Measurements from ENCODE around the gene NUAK1. TPM values are rescaled to one million over a fixed set of nuclear protein-coding genes. Genes with fewer than 3 reads are reported as not detected.
A peak's percentile ranks its signal among the peaks of the same experiment; 100 is the strongest.

Gene NUAK1
- total and polyA plus RNA-seq, 2 experiments from 2014 or later = 5.4 to 16.9 TPM

GRCh38 chr12:106106061-106106566 is 32.6 kb downstream of the NUAK1 start:
- Histone ChIP-seq H3F3A (replicated peaks; ENCODE audit: low read depth) (no peaks in the 10 kb centered on the region; the same call in 1 of the 2 replicates), H3K79me2 (replicated peaks; ENCODE audit: insufficient read depth) (peaks cover 83% of the 10 kb centered on the region), H3K4me3 (no peak overlapping the region), H3K4me1 (ENCODE audit: insufficient read depth) (peaks cover 47% of the 10 kb centered on the region), H2AFZ (no peak overlapping the region), H3K4me2 (peak overlapping the region; percentile 34; the same call in 1 of the 2 replicates), H4K20me1 (replicated peaks; ENCODE audit: insufficient read depth) (0 out of 2 replicates have a peak, but pooled peaks cover 4% of the 10 kb centered on the region), H3K9me2 (ENCODE audit: insufficient read depth) (no peaks in the 10 kb centered on the region), H3K27me3 (ENCODE audit: insufficient read depth) (no peaks in the 10 kb centered on the region), H3K27ac (ENCODE audit: low read depth) (no peak overlapping the region), H3K36me3 (ENCODE audit: insufficient read depth) (no peaks in the 10 kb centered on the region)
- peaks cover 27% of the 10 kb centered on the region; the same call in 2 of the 3 replicates for H3K36me3 Mint-ChIP-seq (ENCODE audit: low read depth)
- no peak overlapping the region for H3K4me3 Mint-ChIP-seq
- H3K4me1 Mint-ChIP-seq = peaks cover 56% of the 10 kb centered on the region
- ATAC-seq = no peak
- DNase-seq (ENCODE audit: low spot score) = no peak
- H3K27me3 Mint-ChIP-seq (ENCODE audit: insufficient read depth, low read depth, poor library complexity) = peaks cover 6% of the 10 kb centered on the region
- H3K27ac Mint-ChIP-seq = no peak overlapping the region
- H3K9me3 Mint-ChIP-seq = no peaks in the 10 kb centered on the region; the same call in 2 of the 3 replicates
- TF ChIP-seq ZNF462 (CRISPR knock-in tag; IDR thresholded peaks at IDR 0.05) (no peak), NANOG (IDR thresholded peaks at IDR 0.05; ENCODE audit: borderline replicate concordance) (no peak), EZH2 (IDR thresholded peaks at IDR 0.05; ENCODE audit: low read depth, unreplicated experiment) (no peak), ZNF114 (CRISPR knock-in tag; IDR thresholded peaks at IDR 0.05) (no peak), CREB1 (CRISPR knock-in tag; IDR thresholded peaks at IDR 0.05; ENCODE audit: low read depth) (no peak), JUNB (IDR thresholded peaks at IDR 0.05; ENCODE audit: unreplicated experiment) (no peak), STAT1 (IDR thresholded peaks at IDR 0.05; ENCODE audit: unreplicated experiment) (no peak), ZNF331 (CRISPR knock-in tag; IDR thresholded peaks at IDR 0.05; ENCODE audit: low read depth) (no peak), EZH2phosphoT487 (IDR thresholded peaks at IDR 0.05; ENCODE audit: unreplicated experiment) (no peak), POLR2AphosphoS5 (IDR thresholded peaks at IDR 0.05; ENCODE audit: low read depth) (no peak)
- TF ChIP-seq, protein P1, sequence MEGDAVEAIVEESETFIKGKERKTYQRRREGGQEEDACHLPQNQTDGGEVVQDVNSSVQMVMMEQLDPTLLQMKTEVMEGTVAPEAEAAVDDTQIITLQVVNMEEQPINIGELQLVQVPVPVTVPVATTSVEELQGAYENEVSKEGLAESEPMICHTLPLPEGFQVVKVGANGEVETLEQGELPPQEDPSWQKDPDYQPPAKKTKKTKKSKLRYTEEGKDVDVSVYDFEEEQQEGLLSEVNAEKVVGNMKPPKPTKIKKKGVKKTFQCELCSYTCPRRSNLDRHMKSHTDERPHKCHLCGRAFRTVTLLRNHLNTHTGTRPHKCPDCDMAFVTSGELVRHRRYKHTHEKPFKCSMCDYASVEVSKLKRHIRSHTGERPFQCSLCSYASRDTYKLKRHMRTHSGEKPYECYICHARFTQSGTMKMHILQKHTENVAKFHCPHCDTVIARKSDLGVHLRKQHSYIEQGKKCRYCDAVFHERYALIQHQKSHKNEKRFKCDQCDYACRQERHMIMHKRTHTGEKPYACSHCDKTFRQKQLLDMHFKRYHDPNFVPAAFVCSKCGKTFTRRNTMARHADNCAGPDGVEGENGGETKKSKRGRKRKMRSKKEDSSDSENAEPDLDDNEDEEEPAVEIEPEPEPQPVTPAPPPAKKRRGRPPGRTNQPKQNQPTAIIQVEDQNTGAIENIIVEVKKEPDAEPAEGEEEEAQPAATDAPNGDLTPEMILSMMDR (conservative IDR thresholded peaks at IDR 0.05; ENCODE audit: low read depth in 2 of 2) = no peak
- TF ChIP-seq, protein P2, sequence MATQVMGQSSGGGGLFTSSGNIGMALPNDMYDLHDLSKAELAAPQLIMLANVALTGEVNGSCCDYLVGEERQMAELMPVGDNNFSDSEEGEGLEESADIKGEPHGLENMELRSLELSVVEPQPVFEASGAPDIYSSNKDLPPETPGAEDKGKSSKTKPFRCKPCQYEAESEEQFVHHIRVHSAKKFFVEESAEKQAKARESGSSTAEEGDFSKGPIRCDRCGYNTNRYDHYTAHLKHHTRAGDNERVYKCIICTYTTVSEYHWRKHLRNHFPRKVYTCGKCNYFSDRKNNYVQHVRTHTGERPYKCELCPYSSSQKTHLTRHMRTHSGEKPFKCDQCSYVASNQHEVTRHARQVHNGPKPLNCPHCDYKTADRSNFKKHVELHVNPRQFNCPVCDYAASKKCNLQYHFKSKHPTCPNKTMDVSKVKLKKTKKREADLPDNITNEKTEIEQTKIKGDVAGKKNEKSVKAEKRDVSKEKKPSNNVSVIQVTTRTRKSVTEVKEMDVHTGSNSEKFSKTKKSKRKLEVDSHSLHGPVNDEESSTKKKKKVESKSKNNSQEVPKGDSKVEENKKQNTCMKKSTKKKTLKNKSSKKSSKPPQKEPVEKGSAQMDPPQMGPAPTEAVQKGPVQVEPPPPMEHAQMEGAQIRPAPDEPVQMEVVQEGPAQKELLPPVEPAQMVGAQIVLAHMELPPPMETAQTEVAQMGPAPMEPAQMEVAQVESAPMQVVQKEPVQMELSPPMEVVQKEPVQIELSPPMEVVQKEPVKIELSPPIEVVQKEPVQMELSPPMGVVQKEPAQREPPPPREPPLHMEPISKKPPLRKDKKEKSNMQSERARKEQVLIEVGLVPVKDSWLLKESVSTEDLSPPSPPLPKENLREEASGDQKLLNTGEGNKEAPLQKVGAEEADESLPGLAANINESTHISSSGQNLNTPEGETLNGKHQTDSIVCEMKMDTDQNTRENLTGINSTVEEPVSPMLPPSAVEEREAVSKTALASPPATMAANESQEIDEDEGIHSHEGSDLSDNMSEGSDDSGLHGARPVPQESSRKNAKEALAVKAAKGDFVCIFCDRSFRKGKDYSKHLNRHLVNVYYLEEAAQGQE (IDR thresholded peaks at IDR 0.05; ENCODE audit: unreplicated experiment) = no peak
- TF ChIP-seq, protein P3, sequence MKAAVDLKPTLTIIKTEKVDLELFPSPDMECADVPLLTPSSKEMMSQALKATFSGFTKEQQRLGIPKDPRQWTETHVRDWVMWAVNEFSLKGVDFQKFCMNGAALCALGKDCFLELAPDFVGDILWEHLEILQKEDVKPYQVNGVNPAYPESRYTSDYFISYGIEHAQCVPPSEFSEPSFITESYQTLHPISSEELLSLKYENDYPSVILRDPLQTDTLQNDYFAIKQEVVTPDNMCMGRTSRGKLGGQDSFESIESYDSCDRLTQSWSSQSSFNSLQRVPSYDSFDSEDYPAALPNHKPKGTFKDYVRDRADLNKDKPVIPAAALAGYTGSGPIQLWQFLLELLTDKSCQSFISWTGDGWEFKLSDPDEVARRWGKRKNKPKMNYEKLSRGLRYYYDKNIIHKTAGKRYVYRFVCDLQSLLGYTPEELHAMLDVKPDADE (IDR thresholded peaks at IDR 0.05) = no peak

All from GM23338 (cell line).